ENCODE measurements around the gene NIPBL. TPM values are rescaled to one million over a fixed set of nuclear protein-coding genes. Genes with fewer than 3 reads are reported as not detected.

NIPBL gene
- total RNA-seq, 3 donors from 2014 or later = 61.9 to 112 (median 69.2) TPM

DNA sequence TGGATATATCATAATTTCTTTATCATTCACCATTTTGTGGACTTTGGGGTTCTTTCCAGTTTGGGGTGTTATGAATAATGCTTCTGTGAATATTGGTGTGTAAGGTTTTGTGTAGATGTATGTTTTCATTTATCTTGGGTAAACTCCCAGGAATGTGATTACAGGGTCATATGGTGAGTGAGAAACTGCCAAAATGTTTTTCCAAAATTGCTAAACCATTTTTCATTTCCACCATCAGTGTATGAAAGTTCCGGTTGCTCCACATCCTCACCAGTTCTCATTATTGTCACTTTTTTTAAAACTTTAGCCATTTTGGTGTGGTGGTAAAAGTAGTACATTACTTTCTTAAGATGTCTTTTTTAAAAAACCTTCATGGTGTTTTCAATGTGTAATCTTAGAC lies 152.9 kb downstream of the NIPBL start:
- Histone ChIP-seq H3K4me1 (no peaks in the 10 kb centered on the region), H3K36me3 (peaks cover 3% of the 10 kb centered on the region), H3K27me3 (no peaks in the 10 kb centered on the region), H3K9me3 (no peaks in the 10 kb centered on the region), H3K4me3 (no peak overlapping the region), H3K27ac (no peak overlapping the region)
- TF ChIP-seq CTCF (IDR thresholded peaks at IDR 0.05) (no peak), POLR2AphosphoS5 (IDR thresholded peaks at IDR 0.05) (no peak), POLR2A (IDR thresholded peaks at IDR 0.05) (no peak)
- intact Hi-C loops (cut with DNase I; ENCODE audit: low total_unique reads) = no loop called here
- DNase-seq (ENCODE audit: low spot score in 2 of 2) = no peak

DNA sequence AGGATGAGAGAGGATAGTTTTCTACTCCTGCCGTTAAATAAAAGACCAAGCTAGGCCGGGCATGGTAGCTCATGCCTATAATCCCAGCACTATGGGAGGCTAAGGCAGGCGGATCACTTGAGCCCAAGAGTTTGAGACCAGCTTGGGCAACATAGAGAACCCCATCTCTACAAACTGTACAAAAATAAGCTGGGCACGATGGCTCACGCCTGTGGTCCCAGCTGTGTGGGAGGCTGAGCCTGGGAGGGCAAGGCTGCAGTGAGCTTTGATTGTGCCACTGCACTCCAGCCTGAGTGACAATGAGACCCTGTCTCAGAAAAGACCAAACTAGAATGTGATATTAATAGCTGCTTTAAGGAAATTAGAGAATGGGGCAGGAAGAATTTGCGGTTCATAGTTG lies 158.4 kb downstream of the NIPBL start:
- intact Hi-C loops (cut with DNase I; ENCODE audit: low total_unique reads) = no loop called here
- no peak overlapping the region for H3K27ac ChIP-seq
- H3K27me3 ChIP-seq = no peaks in the 10 kb centered on the region
- DNase-seq (ENCODE audit: low spot score in 2 of 2) = no peak
- no peaks in the 10 kb centered on the region for H3K9me3 ChIP-seq
- no peak for TF ChIP-seq CTCF (IDR thresholded peaks at IDR 0.05)
- TF ChIP-seq POLR2A (IDR thresholded peaks at IDR 0.05) = no peak
- TF ChIP-seq POLR2AphosphoS5 (IDR thresholded peaks at IDR 0.05) = no peak
- H3K36me3 ChIP-seq = no peaks in the 10 kb centered on the region
- H3K4me1 ChIP-seq = no peaks in the 10 kb centered on the region
- H3K4me3 ChIP-seq = no peak overlapping the region

DNA sequence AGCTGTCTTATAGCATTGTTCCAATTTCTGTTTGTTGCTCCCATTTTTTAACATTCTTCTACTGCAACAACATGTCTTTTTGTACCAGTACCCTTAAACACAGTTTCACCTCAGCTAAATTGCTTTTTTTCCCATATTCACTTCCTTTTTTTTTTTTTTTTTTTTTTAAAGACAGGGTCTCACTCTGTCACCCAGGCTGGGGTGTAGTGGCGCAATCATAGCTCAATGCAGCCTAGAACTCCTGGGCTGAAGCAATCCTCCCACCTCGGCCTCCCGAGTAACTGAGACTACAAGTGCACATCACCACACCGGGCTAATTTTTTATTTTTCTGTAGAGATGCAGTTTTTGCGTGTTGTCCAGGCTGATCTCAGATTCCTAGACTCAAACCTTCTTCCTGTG lies 161.3 kb downstream of the NIPBL start:
- no peak overlapping the region for H3K27ac ChIP-seq
- no peak overlapping the region for H3K4me3 ChIP-seq
- no peaks in the 10 kb centered on the region for H3K9me3 ChIP-seq
- H3K4me1 ChIP-seq = no peaks in the 10 kb centered on the region
- TF ChIP-seq POLR2AphosphoS5 (IDR thresholded peaks at IDR 0.05) (no peak), CTCF (IDR thresholded peaks at IDR 0.05) (no peak), POLR2A (IDR thresholded peaks at IDR 0.05) (no peak)
- DNase-seq (ENCODE audit: low spot score in 2 of 2) = no peak
- H3K27me3 ChIP-seq = no peaks in the 10 kb centered on the region
- H3K36me3 ChIP-seq = no peaks in the 10 kb centered on the region
- intact Hi-C loops (cut with DNase I; ENCODE audit: low total_unique reads) = no loop called here

- Histone ChIP-seq H3K27me3 (no peaks in the 10 kb centered on the region), H3K9me3 (no peaks in the 10 kb centered on the region), H3K4me3 (no peak overlapping the region), H3K27ac (no peak overlapping the region), H3K4me1 (no peaks in the 10 kb centered on the region), H3K36me3 (no peaks in the 10 kb centered on the region)
- DNase-seq (ENCODE audit: low spot score in 2 of 2) = no peak
- intact Hi-C loops (cut with DNase I; ENCODE audit: low total_unique reads) = no loop called here
- TF ChIP-seq CTCF (IDR thresholded peaks at IDR 0.05) (no peak), POLR2A (IDR thresholded peaks at IDR 0.05) (no peak), POLR2AphosphoS5 (IDR thresholded peaks at IDR 0.05) (no peak)
Measured at GRCh38 chr5:37039824-37040223, 163.3 kb downstream of the NIPBL start.

GRCh38 chr5:37043693-37044092 lies 167.1 kb downstream of the NIPBL start:
- Histone ChIP-seq H3K27me3 (no peaks in the 10 kb centered on the region), H3K4me1 (no peaks in the 10 kb centered on the region), H3K36me3 (no peaks in the 10 kb centered on the region), H3K9me3 (no peaks in the 10 kb centered on the region), H3K27ac (no peak overlapping the region), H3K4me3 (no peak overlapping the region)
- no peak for DNase-seq (ENCODE audit: low spot score in 2 of 2)
- TF ChIP-seq POLR2AphosphoS5 (IDR thresholded peaks at IDR 0.05) = no peak
- no peak for TF ChIP-seq CTCF (IDR thresholded peaks at IDR 0.05)
- no peak for TF ChIP-seq POLR2A (IDR thresholded peaks at IDR 0.05)
- intact Hi-C loops (cut with DNase I; ENCODE audit: low total_unique reads) = no loop called here

Data from breast epithelium (tissue), 4 donors.